GM21381 (cell line): ENCODE data around the gene UTP25.

Experiments
- ATAC-seq: cut with Tn5 transposase; IDR thresholded peaks from one replicate; pipeline ENCODE4 v1.9.1; 2021; ENCODE audit warnings: mild to moderate bottlenecking, moderate library complexity; ENCODE audit not compliant: unreplicated experiment

The UTP25 gene

GRCh38 chr1:209838537-209838936 lies 10.8 kb downstream of the UTP25 start:
- no peak for ATAC-seq

- ATAC-seq, result no peak
Measured at GRCh38 chr1:209839875-209840546, 12.2 kb downstream of the UTP25 start.

GRCh38 chr1:209840611-209841010 lies 12.8 kb downstream of the UTP25 start:
- no peak for ATAC-seq

- no peak for ATAC-seq
Measured at GRCh38 chr1:209844695-209845407, 17.1 kb downstream of the UTP25 start.

GRCh38 chr1:209845408-209845725 lies 17.6 kb downstream of the UTP25 start:
- no peak for ATAC-seq

- no peak for ATAC-seq
Measured at GRCh38 chr1:209849388-209849787, 21.6 kb downstream of the UTP25 start.

- peak; percentile 82 for ATAC-seq
Measured at GRCh38 chr1:209850342-209850979, 22.7 kb downstream of the UTP25 start.

GRCh38 chr1:209853676-209854075 lies 25.9 kb downstream of the UTP25 start:
- ATAC-seq, result no peak

GRCh38 chr1:209854196-209854595 lies 26.4 kb downstream of the UTP25 start:
- ATAC-seq, result no peak

GRCh38 chr1:209855006-209855405 lies 27.2 kb downstream of the UTP25 start:
- ATAC-seq, result no peak

- ATAC-seq, result no peak
Measured at GRCh38 chr1:209855623-209856022, 27.9 kb downstream of the UTP25 start.

GRCh38 chr1:209858561-209859103 lies 30.9 kb downstream of the UTP25 start:
- ATAC-seq, result no peak

GRCh38 chr1:209860293-209860881 lies 32.6 kb downstream of the UTP25 start:
- peak; percentile 95 for ATAC-seq

GRCh38 chr1:209861242-209861641 lies 33.5 kb downstream of the UTP25 start:
- ATAC-seq, result no peak

- no peak for ATAC-seq
Measured at GRCh38 chr1:209862391-209863356, 34.9 kb downstream of the UTP25 start.

- no peak for ATAC-seq
Measured at GRCh38 chr1:209863766-209864485, 36.2 kb downstream of the UTP25 start.

- no peak for ATAC-seq
Measured at GRCh38 chr1:209866201-209866600, 38.4 kb downstream of the UTP25 start.

- no peak for ATAC-seq
Measured at GRCh38 chr1:209869291-209870149, 41.7 kb downstream of the UTP25 start.
